Breast epithelium (tissue), 3 donors: ENCODE results near the gene UGT1A8.

Source experiments
- POLR2A ChIP-seq: fragments of 450-650 bp; IDR thresholded peaks from one replicate; pipeline ENCODE4 v1.6.1; 2016; ENCODE audit warnings: antibody characterized with exemption, mild to moderate bottlenecking, moderate library complexity
- POLR2AphosphoS5 ChIP-seq, 3 donors: sonication (generic); formaldehyde crosslinking; IDR thresholded peaks; one replicate each; pipeline ENCODE4 v1.6.1; 2017; ENCODE audit warnings: antibody characterized with exemption in 3 of 3

- TF ChIP-seq POLR2A (no peak), POLR2AphosphoS5 (IDR thresholded peaks at IDR 0.05) (no peak)
These were observed 141.4 kb downstream of the UGT1A8 start for GRCh38 chr2:233758849-233759248.
